Frontal cortex (tissue), 4 donors: ENCODE results near the gene TAGLN2. TPM values are rescaled to one million over a fixed set of nuclear protein-coding genes. Genes with fewer than 3 reads are reported as not detected.
A peak's percentile ranks its signal among the peaks of the same experiment; 100 is the strongest.

Experiments
- DNase-seq, 2 donors: peaks; one replicate each; pipeline ENCODE4 v3.0.0; 2012; ENCODE audit warnings: low spot score in 2 of 2
- FAIRE-seq: peaks from 2 replicates; lab custom pipeline; 2012; peaks lifted over from hg19 to GRCh38; lab: Jason Lieb, UNC
- total RNA-seq: library from RNA; depleted of rRNA; stranded (reverse); fragments of >200 nt; gene quantifications from one replicate; pipeline ENCODE4 v1.2.3, GENCODE V29; 2014
- donor health status: control.
- donor health status: control.
- donor health status: control.

The TAGLN2 gene
- total RNA-seq, 1 donor from 2014 or later, result 18.8 TPM

- FAIRE-seq (no peak), DNase-seq (peak; percentile 79 to 94)
Measured at GRCh38 chr1:159924025-159924790, 1.1 kb downstream of the TAGLN2 start.

DNA sequence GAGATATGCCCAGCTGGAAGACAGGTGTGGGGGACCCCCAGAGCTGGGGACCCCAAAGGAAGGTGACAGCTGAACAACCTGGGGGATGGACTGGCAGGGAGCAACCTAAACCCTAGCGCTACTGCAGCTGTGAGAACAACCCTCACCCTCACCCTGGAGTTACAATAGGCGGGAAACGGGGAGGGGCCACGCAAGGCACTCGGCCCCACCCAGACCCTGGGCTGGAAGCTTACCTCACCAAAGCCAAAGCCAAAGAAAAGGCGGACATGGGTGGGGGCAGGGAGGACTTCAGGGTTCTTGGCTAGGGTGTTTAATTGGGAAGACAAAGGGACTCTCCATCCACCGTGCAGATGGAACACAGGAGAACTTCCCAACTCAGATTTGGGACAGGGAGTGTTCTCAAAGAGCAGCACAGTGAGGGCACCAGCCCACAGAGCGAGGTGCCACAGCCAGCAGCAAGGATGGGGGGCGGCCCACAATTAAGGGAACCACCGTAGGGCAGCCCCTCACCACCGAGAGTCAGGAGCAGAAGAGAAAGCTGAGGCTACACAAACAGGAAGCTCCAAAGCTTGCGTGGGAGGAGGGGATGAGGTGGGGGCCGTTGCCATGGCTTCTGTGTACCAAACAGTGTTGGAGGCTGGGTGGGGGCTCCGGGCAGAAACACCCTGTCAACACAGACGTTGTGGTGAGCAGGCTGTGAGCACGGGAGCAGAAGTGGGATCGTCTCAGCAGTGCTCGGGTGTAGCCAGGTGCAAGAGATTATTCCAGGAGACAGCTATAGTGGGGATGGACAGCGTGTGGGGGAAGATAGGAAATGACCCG lies 1.9 kb downstream of the TAGLN2 start:
- FAIRE-seq (no peak), DNase-seq (peak in 1 of 2 donors; percentile 54)

DNA sequence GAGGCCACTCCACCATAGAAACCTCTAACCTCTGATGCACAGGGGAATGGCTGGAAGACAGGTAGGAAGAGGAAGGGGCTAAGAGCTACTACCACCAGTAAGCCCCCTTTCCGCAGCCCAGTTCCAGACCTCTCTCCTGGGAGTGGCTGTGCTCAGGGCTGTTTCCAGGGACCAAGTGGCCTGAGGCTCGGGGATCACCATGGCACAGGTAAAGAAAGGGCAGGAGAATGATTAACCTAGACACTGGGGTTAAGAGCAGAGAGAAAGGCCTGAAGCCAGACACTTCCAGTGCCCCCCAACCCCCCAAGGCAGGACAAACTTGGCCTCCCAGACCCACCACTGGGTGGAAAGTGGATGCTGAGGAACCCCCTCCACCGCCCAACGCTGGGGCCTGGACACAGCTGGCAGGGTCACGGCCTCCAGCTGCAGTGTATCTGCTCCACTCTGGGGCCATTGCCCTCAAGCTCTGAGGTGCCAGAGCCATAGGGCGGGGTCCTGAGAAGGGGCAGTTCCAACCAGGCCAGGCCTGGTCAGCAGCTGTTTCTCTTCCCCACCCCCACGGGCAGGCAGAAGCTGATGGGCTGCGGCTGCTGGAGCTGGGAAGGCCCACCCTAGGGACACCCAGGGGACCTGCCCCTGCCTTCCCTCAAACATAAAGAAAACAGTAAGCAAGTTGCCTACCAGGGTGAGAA lies 2.6 kb downstream of the TAGLN2 start:
- FAIRE-seq (no peak), DNase-seq (no peak)

GRCh38 chr1:159921700-159922504 lies 3.4 kb downstream of the TAGLN2 start:
- FAIRE-seq, result no peak

DNA sequence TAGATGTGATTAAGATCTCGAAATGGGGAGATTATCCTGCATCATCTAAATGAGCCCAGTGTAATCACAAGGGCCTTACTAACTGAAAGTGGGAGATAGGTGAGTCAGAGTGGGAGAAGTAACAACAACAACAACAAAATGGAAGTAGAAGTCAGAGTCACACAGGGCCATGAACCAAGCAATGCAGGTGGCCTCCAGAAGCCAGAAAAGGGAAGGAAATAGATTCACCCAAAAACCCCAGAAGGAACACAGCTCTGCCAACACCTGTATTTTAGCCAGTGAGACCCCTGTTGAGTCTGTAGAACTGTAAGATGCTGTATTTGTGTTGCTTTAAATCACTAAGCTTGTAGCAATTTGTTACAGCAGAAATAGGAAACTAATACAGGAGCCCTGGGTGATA lies 4.1 kb downstream of the TAGLN2 start:
- DNase-seq (no peak), FAIRE-seq (no peak)

More at GRCh38 chr1:159921700-159922504, 3.4 kb downstream of the TAGLN2 start:
- no peak for DNase-seq

DNA sequence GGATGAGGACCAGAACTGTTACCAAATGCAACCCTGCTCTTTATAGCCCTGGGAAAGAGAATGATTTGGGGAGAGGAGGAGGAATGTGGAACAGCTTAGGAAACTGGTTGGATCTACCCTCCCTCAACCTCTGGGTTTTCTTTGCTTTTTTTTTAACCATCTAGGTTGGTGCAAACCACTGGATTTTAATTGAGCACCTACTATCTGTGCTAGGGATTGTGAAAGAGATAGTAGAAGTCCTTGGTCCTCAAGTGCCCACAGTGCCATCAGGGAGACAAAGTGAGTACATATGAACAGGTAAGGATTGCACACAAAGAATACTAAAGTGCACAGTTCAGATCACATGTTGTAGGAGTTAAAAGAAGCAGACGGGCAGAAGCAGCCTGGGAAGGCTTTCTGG lies 4.7 kb downstream of the TAGLN2 start:
- DNase-seq, result no peak

GRCh38 chr1:159920202-159920601 lies 5.1 kb downstream of the TAGLN2 start:
- DNase-seq (no peak), FAIRE-seq (no peak)

More for the DNA sequence above, 4.7 kb downstream of the TAGLN2 start:
- FAIRE-seq, result no peak

DNA sequence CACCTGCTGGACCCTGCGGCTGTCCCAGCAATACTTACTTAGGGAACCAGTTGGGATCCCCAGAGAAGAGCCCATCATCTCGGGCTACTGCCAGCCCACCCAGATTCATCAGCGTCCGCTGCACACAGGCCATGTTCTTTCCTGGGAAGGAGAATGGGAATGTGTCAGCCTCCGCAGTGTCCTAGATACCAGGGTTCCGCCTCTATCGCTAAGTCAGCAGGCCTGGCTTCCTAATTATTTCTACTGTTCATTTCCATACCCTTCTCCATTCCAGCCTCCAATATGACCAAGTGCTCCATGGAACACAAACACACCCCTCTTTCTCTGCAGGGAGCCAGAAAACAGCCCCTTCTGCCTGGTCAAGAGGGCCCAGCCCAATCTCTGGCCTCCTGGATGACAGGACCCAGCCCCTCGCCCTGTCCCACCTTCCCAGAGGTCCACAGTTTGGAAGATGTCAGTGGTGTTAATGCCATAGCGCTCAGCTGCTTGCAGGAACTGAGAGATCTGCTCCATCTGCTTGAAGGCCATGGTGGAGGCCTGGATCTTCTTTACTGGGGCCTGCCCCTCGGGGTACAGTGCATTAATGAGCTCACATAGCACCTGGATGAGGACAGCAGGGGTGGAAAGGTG lies 6.0 kb downstream of the TAGLN2 start:
- DNase-seq, result no peak
- FAIRE-seq, result no peak

GRCh38 chr1:159918352-159919200 lies 6.7 kb downstream of the TAGLN2 start:
- DNase-seq, result no peak
- FAIRE-seq, result no peak

DNA sequence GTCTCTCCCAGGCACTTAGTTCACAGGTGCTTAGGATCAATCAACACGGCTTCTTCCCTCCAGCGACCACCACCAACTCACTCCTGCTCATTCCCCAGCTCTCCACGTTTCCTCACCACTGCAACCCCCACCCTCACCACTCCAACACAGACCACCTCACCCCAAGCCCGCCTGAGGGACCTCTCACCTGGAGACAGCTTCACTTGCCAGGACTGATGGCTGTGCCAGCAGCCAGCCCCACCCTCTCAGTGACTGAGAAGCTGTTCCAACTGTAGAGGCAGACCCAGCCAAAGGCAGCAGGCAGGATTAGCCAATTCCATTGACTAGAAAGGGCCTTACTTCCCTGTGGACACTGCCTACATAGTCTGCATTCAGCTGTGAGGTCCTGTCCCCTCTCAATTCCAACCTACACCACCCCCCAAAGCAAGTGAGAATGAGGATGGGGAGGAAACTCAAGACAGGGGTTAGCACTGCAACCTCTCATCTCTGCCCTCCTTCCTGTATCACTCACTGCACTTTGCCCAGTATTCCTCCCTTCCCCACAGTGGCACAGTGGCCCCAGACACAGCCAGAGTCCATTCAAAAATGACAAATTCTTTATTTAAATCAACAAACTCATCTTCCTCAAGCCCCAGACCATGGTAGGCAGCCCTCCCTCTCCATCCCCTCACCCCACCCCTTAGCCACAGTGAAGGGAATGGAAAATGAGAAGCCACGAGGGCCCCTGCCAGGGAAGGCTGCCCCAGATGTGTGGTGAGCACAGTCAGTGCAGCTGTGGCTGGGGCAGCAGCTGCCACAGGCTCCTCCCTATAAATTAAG lies 7.6 kb downstream of the TAGLN2 start:
- DNase-seq, result no peak
- no peak for FAIRE-seq

DNA sequence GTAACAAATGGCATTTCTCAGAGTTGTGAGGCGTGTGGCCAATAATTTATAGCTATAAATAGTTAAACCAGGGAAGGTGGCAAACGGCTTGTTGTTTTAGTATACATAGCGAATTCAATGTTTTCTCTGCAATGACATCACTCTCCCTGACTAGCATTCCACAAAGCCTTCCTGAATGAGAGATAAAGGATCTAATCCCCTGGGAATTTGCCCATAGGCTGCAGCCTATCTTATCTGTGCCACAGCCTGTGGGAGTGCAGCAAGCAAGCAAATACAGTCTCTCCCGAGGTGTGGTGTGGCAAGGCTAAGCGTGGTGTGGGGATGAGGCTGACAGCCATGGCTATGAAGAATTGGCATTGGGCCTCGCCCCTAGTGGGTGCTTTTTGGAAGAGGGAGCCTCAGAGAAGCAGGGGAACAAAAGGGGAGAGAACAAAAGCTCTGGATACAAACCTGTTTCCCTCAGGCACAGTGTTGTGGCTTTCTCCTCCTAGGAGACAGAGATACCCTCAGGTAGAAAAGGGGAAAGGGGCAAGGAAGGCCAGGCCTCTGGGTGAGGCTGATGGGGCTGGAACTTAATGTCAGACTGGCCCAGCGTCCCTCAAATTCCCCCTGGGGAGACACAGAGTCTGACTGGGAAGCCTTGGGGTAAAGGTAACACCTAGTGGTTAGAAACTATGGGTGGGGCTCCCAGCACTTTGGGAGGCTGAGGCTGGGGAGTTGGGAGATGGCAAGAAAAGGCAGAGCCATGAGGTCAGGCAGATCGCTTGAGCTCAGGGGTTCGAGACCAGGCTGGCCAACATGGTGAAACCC lies 8.9 kb downstream of the TAGLN2 start:
- FAIRE-seq (no peak), DNase-seq (no peak)

- FAIRE-seq, result no peak
- DNase-seq, result no peak
Measured at GRCh38 chr1:159915571-159916241, 9.6 kb downstream of the TAGLN2 start.

DNA sequence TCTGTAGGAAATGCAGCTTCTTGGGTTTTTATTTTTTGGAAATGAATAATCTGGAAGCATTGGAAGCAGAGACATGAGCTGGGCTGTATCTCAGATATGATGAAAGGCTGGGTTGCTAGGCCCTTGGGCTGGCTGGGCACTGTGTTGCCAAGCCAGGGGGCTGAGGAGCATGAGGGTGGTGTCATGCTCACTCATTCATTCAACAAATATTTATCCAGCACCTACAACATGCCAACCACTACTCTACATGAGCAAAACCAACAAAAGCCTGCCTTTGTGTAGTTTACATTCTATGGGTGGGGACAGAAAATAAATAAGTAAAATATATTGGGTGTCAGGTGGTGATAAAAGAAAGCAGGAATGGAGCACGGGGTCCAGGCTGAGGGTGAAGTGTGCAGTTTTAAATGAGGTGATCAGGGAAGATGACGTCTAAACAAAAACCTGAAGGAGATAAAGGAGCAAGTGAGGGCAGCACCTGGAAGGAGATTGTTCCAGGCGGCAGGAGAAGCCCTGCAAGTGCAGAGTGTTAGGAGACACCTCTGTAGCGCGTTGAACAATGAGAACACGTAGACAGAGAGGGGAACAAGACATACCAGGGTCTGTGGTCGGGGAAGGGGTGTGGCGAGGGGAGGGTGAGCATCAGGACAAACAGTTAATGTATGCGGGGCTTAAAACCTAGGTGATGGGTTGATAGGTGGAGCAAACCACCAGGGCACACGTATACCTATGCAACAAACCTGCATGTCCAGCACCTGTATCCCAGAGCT lies 10.9 kb downstream of the TAGLN2 start:
- no peak for DNase-seq
- no peak for FAIRE-seq

DNA sequence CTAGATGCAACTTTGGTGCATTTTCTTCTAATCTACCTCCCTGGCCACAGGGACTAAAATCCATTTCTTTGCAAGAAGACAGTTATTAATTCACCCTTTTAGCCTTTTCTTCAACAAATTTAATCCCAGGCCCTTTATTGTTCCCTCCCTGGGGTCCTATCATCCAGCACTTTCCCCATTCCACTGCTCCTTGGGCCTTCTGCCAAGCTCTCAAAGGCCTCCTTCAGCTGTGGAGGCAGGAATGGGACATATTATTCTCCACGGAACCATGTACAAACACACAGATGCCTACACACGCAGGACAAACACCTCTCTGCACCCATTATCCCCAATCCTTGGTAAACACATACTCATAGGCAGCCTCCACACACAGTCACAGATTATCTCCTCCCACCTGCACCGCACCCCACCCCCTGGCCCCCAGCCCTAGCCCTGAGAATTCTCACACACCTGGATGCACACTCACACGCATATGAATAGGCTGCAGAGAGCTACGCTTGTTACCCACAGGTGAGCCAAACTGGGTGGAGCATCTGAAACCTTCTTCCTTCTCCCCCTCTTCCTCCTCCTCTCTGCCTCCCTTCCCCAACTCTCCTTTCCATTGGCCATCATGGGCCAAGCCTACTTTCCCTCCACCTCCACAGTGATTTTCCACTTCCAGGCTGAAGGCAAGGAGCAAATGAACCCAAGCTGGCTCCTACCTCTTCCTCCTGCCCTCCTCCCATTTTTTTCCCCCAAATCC lies 11.7 kb downstream of the TAGLN2 start:
- FAIRE-seq (no peak), DNase-seq (no peak)
